HepG2 (cell line): ENCODE data around the gene SLC13A2. TPM values are rescaled to one million over a fixed set of nuclear protein-coding genes. Genes with fewer than 3 reads are reported as not detected.

Experiments used
- ATAC-seq: fragments of 200-7000 bp; cut with Tn5 transposase; 3 replicates; pipeline ENCODE4 v1.9.1; 2020; ENCODE audit warnings: mild to moderate bottlenecking, moderate library complexity
- BruUV-seq: library from RNA; stranded (reverse); fragments of 400-500 nt; replicated peaks from 2 replicates; lab custom pipeline; 2021; lab: Mats Ljungman, UMichigan
- CTCF ChIA-PET: fragments of 300-600 bp; formaldehyde crosslinking; extraction: SDS; loops from one replicate; lab custom pipeline; 2021; ENCODE audit warnings: low total read pairs, inconsistent platforms, low intra/inter-chr PET ratio; lab: Yijun Ruan, JAX
- POLR2A ChIA-PET: fragments of 350-600 bp; sonication (Branson Sonifier 250); formaldehyde crosslinking; loops from one replicate; lab custom pipeline; 2020; ENCODE audit warnings: antibody characterized with exemption, inconsistent platforms; lab: Yijun Ruan, JAX
- DNase-seq: peaks from one replicate; pipeline ENCODE4 v3.0.0-alpha.2; 2015; ENCODE audit warnings: low spot score
- FAIRE-seq: peaks from 3 replicates; lab custom pipeline; 2011; peaks lifted over from hg19 to GRCh38; lab: Jason Lieb, UNC
- H2AFZ ChIP-seq: one replicate; pipeline ENCODE4 v1.6.1; 2011; ENCODE audit warnings: low read length, inconsistent platforms
- H3K27ac ChIP-seq: fragments of 300-600 bp; 3 replicates; pipeline ENCODE4 v1.8.0; 2011; ENCODE audit warnings: mixed run types, mild to moderate bottlenecking, mixed read lengths, low read length, inconsistent platforms; ENCODE audit not compliant: insufficient read depth; ENCODE audit errors: extremely low read length
- H3K27me3 ChIP-seq, 2 experiments: fragments of 200-600 bp in 1 of 2; 2 replicates in 1 of 2; 3 replicates in 1 of 2; pipeline versions ENCODE4 v1.6.0 to v1.8.0; 2011; ENCODE audit warnings: low read length in 2 of 2, mild to moderate bottlenecking in 2 of 2, moderate library complexity in 2 of 2, inconsistent platforms in 1 of 2; ENCODE audit not compliant: insufficient read depth in 2 of 2, control insufficient read depth in 1 of 2
- H3K36me3 ChIP-seq, 2 experiments: fragments of 200-600 bp in 1 of 2; replicated peaks in 1 of 2; 2 replicates in 1 of 2; 3 replicates in 1 of 2; pipeline versions ENCODE4 v1.5.1 to v1.8.0; 2011; ENCODE audit warnings: low read length in 2 of 2, inconsistent platforms in 1 of 2; ENCODE audit not compliant: insufficient read depth in 2 of 2, control insufficient read depth in 1 of 2
- H3K4me1 ChIP-seq: 2 replicates; pipeline ENCODE4 v1.5.1; 2012; ENCODE audit warnings: low read length, inconsistent platforms; ENCODE audit not compliant: insufficient read depth
- H3K4me2 ChIP-seq: 2 replicates; pipeline ENCODE4 v1.6.0; 2011; ENCODE audit warnings: low read depth, low read length, inconsistent platforms
- H3K4me3 ChIP-seq, 3 experiments: fragments of 200-600 bp in 1 of 3; sonication (generic), shearing (Covaris generic) in 1 of 3; replicated peaks in 1 of 3; 2 replicates each; pipeline ENCODE4 v1.5.1; 2011 to 2016; ENCODE audit warnings: low read length in 3 of 3, inconsistent platforms in 2 of 3, low read depth in 2 of 3, mild to moderate bottlenecking in 2 of 3, control low read depth in 1 of 3, mixed read lengths in 1 of 3; ENCODE audit not compliant: insufficient read depth in 1 of 3
- H3K79me2 ChIP-seq: one replicate; pipeline ENCODE4 v1.6.1; 2011; ENCODE audit warnings: low read length, inconsistent platforms; ENCODE audit not compliant: insufficient read depth
- H3K9ac ChIP-seq: 2 replicates; pipeline ENCODE4 v1.6.0; 2011; ENCODE audit warnings: mild to moderate bottlenecking, low read depth, low read length, inconsistent platforms; ENCODE audit not compliant: insufficient read depth
- H3K9me3 ChIP-seq: 2 replicates; pipeline ENCODE4 v1.5.1; 2012; ENCODE audit warnings: mild to moderate bottlenecking, low read length
- H4K20me1 ChIP-seq: 2 replicates; pipeline ENCODE4 v1.6.0; 2011; ENCODE audit warnings: inconsistent platforms, mild to moderate bottlenecking, low read length, moderate library complexity; ENCODE audit not compliant: insufficient read depth
- RAD51 ChIP-seq: fragments of 450-650 bp; IDR thresholded peaks from 2 replicates; pipeline ENCODE4 v1.6.1; 2016; ENCODE audit warnings: borderline replicate concordance
- SKIL ChIP-seq: sonication (generic); formaldehyde crosslinking; IDR thresholded peaks from 2 replicates; pipeline ENCODE4 v1.8.0; 2022; ENCODE audit warnings: missing genetic modification reagents, mild to moderate bottlenecking, moderate library complexity, borderline replicate concordance
- TBL1XR1 ChIP-seq: fragments of 150-350 bp; IDR thresholded peaks from 2 replicates; pipeline ENCODE4 v1.6.1; 2014; ENCODE audit warnings: borderline replicate concordance, low read length; ENCODE audit not compliant: partially characterized antibody
- ZNF547 ChIP-seq: sonication (generic); formaldehyde crosslinking; IDR thresholded peaks from 2 replicates; pipeline ENCODE4 v1.5.1; 2020; ENCODE audit warnings: mild to moderate bottlenecking, missing genetic modification reagents
- ZNF629 ChIP-seq: sonication (generic); formaldehyde crosslinking; conservative IDR thresholded peaks from 2 replicates; pipeline ENCODE4 v1.5.0; 2020; ENCODE audit warnings: missing genetic modification reagents
- WGBS: methylation state at CpG from one replicate; pipeline ENCODE4 v1.1.6; 2017; ENCODE audit warnings: low lambda C conversion rate; 5-methylcytosine and 5-hydroxymethylcytosine counted together
- in situ Hi-C: cut with HindIII; loops from 2 replicates; pipeline ENCODE4 v1.10.0; 2017; ENCODE audit warnings: low pct_unique_long_range_greater_than_20kb; ENCODE audit not compliant: extremely low pct_ligation_motif_present
- intact Hi-C: fragments of 100-400 bp; cut with micrococcal nuclease; formaldehyde crosslinking; loops from one replicate; pipeline ENCODE4 v1.10.0; 2022; ENCODE audit not compliant: unreplicated experiment
- polyA plus RNA-seq, 8 experiments: library from polyadenylated mRNA; depleted of rRNA in 3 of 8; stranded (reverse) in 7 of 8; unstranded in 1 of 8; fragments of >200 nt; fragmentation: Illumina TruSeq in 4 of 8; extraction: Trizol in 4 of 8; gene quantifications; 2 replicates each; pipeline versions ENCODE4 v1.2.1 to v1.2.3, GENCODE V29; 2011 to 2016; ENCODE audit warnings: low read depth in 4 of 8, missing spikeins in 1 of 8, mixed read lengths in 1 of 8; ENCODE audit not compliant: insufficient read depth in 1 of 8
- total RNA-seq, 5 experiments: library from RNA; depleted of rRNA; stranded (reverse); fragments of >200 nt; fragmentation: Illumina TruSeq; extraction: Trizol; gene quantifications; 2 replicates each; pipeline ENCODE4 v1.2.3, GENCODE V29; 2016; ENCODE audit warnings: low read depth in 1 of 5

Gene SLC13A2
- total and polyA plus RNA-seq, 2 of the 13 experiments (the other 11 are each of a cell fraction or from before 2014, with no cell fraction given): 0.07 TPM; not detected in 1

GRCh38 chr17:28476076-28476865 is 2.8 kb downstream of the SLC13A2 start (continued):
- TF ChIP-seq SKIL (CRISPR knock-in tag): no peak
- TF ChIP-seq RAD51: no peak
- TF ChIP-seq ZNF547 (CRISPR knock-in tag): no peak

- DNase-seq (no peak), FAIRE-seq (no peak), ATAC-seq (no peak)
- Histone ChIP-seq H3K36me3 (no peaks in the 10 kb centered on the region), H2AFZ (no peak overlapping the region), H3K9me3 (no peaks in the 10 kb centered on the region), H3K9ac (no peak overlapping the region), H3K79me2 (no peaks in the 10 kb centered on the region), H3K4me3 (no peak overlapping the region), H3K27me3 (peaks cover 0 to 3% of the 10 kb centered on the region in 2 experiments; a peak in 3 of 5 replicates), H4K20me1 (no peaks in the 10 kb centered on the region), H3K4me2 (no peak overlapping the region), H3K4me1 (peaks cover 73% of the 10 kb centered on the region), H3K27ac (no peak overlapping the region)
- TF ChIP-seq ZNF629 (CRISPR knock-in tag) (peak; percentile 55; the same call in 1 of the 2 replicates), TBL1XR1 (no peak)
- in situ Hi-C loops (no loop called here), intact Hi-C loops (no loop called here)
- POLR2A ChIA-PET: no interaction called here
- CTCF ChIA-PET: no interaction called here
- no TSS peak for BruUV-seq
- 75% methylated on average over 7 of the region's 7 CpGs for WGBS
Measured at GRCh38 chr17:28477928-28478327, 4.5 kb downstream of the SLC13A2 start.
